ENCODE data around the gene SPINT3. TPM values are rescaled to one million over a fixed set of nuclear protein-coding genes. Genes with fewer than 3 reads are reported as not detected.

Gene SPINT3
- polyA plus RNA-seq, 2 of the 4 experiments (the other 2 are of a cell fraction): not detected

- Histone ChIP-seq H3K4me1 (no peaks in the 10 kb centered on the region), H3K9me3 (no peaks in the 10 kb centered on the region), H3K27ac (no peak overlapping the region), H3K4me2 (no peak overlapping the region), H3K4me3 (no peak overlapping the region)
- DNase-seq (ENCODE audit: low read depth in 1 of 2, low spot score in 1 of 2): peak; percentile 21 to 26
- CTCF ChIA-PET: interaction anchor here (0.7 to 1.6 kb wide), 5 partner anchors 17 to 468 kb away, joined by 3 to 21 read pairs (median 4); no protein-coding TSS in a partner anchor
- ATAC-seq: peak; percentile 69 to 83; a peak in 5 of 6 replicates
- 4% methylated on average over 5 of the region's 5 CpGs for WGBS (ENCODE audit: missing lambda C conversion rate)
- TF ChIP-seq SMC3 (IDR thresholded peaks at IDR 0.05) (peak; percentile 45; the same call in 2 of the 3 replicates), RARB (CRISPR knock-in tag; IDR thresholded peaks at IDR 0.05) (no peak), NR3C1 (IDR thresholded peaks at IDR 0.05) (no peak), RAD21 (conservative IDR thresholded peaks at IDR 0.05 in 1 of 2, IDR thresholded peaks at IDR 0.05 in 1 of 2) (peak; percentile 62 to 69), CTCF (IDR thresholded peaks at IDR 0.05) (peak; percentile 38; the same call in 2 of the 3 replicates)
- FAIRE-seq: no peak
- POLR2A ChIA-PET: no interaction called here
These were observed 30.5 kb upstream of the SPINT3 start for GRCh38 chr20:45545754-45546453.

- ChIA-PET POLR2A (no interaction called here), CTCF (interaction anchor here (0.7 to 1.6 kb wide), 5 partner anchors 18 to 469 kb away, joined by 3 to 21 read pairs (median 4); no protein-coding TSS in a partner anchor)
- H3K4me1 ChIP-seq: no peaks in the 10 kb centered on the region
- ATAC-seq: no peak
- FAIRE-seq: no peak
- 28% methylated on average over 3 of the region's 3 CpGs for WGBS (ENCODE audit: missing lambda C conversion rate)
- no peak overlapping the region for H3K4me2 ChIP-seq
- DNase-seq (ENCODE audit: low read depth in 1 of 2, low spot score in 1 of 2): no peak
- H3K4me3 ChIP-seq: no peak overlapping the region
- no peaks in the 10 kb centered on the region for H3K9me3 ChIP-seq
- no peak overlapping the region for H3K27ac ChIP-seq
- TF ChIP-seq E2F6 (IDR thresholded peaks at IDR 0.05; ENCODE audit: borderline replicate concordance, low read depth) (no peak), TP53 (CRISPR knock-in tag; IDR thresholded peaks at IDR 0.05) (no peak), HMGXB4 (CRISPR knock-in tag; IDR thresholded peaks at IDR 0.05; ENCODE audit: borderline replicate concordance) (no peak), PHF8 (IDR thresholded peaks at IDR 0.05; ENCODE audit: borderline replicate concordance, low read depth) (no peak), FOSL2 (IDR thresholded peaks at IDR 0.05) (no peak), FOSL2 (CRISPR knock-in tag; IDR thresholded peaks at IDR 0.05) (no peak), HEYL (CRISPR knock-in tag; IDR thresholded peaks at IDR 0.05) (no peak), FOXS1 (CRISPR knock-in tag; IDR thresholded peaks at IDR 0.05) (no peak), CHD2 (IDR thresholded peaks at IDR 0.05; ENCODE audit: low read length, partially characterized antibody) (no peak)
These were observed 29.9 kb upstream of the SPINT3 start for GRCh38 chr20:45545351-45545750.

- WGBS (ENCODE audit: missing lambda C conversion rate): 0% methylated on average over 2 of the region's 2 CpGs
- TF ChIP-seq CHD4 (IDR thresholded peaks at IDR 0.05; ENCODE audit: borderline replicate concordance) (no peak), EP300 (IDR thresholded peaks at IDR 0.05) (no peak), MAX (IDR thresholded peaks at IDR 0.05) (no peak)
- ChIA-PET POLR2A (no interaction called here), CTCF (interaction anchor here (0.8 to 5.2 kb wide), 4 partner anchors 15 to 245 kb away, joined by 3 to 28 read pairs (median 4); no protein-coding TSS in a partner anchor)
- no peak for ATAC-seq
- Histone ChIP-seq H3K4me1 (no peaks in the 10 kb centered on the region), H3K4me2 (no peak within 1 kb of the TSS), H3K9me3 (no peaks in the 10 kb centered on the region; the same call in 2 of the 3 replicates), H3K4me3 (no peak within 1 kb of the TSS), H3K27ac (no peak within 1 kb of the TSS)
- no peak for FAIRE-seq
- no peak for DNase-seq (ENCODE audit: low read depth in 1 of 2, low spot score in 1 of 2)
These were observed 24.0 kb upstream of the SPINT3 start, which contains the start of gene WFDC6 for GRCh38 chr20:45539382-45539781. WFDC6 (minus strand) TSS chr20:45539482; CDS start chr20:45539407, 75 bp downstream.

Data from A549 (cell line).